Uterus (tissue), 4 donors: ENCODE results near the gene SYNE1. TPM values are rescaled to one million over a fixed set of nuclear protein-coding genes. Genes with fewer than 3 reads are reported as not detected.

Experiments
- DNase-seq, 2 donors: peaks; one replicate each; pipeline ENCODE4 v3.0.0-alpha.2; 2019 to 2020
- H3K27ac ChIP-seq, 2 donors: fragments of 200-600 bp; sonication (generic); 1 replicate in 1 of 2; 2 replicates in 1 of 2; pipeline ENCODE4 v1.5.1; 2016 to 2018
- H3K27me3 ChIP-seq, 2 donors: fragments of 200-600 bp; sonication (generic); one replicate each; pipeline ENCODE4 v1.5.1; 2018 to 2019; ENCODE audit warnings: control low read depth in 1 of 2
- H3K36me3 ChIP-seq, 2 donors: fragments of 200-600 bp; sonication (generic); one replicate each; pipeline ENCODE4 v1.5.1; 2019; ENCODE audit warnings: control low read depth in 1 of 2
- H3K4me1 ChIP-seq, 2 donors: fragments of 200-600 bp; sonication (generic); one replicate each; pipeline ENCODE4 v1.5.1; 2018 to 2019; ENCODE audit warnings: control low read depth in 1 of 2
- H3K4me3 ChIP-seq, 2 donors: fragments of 200-600 bp; sonication (generic); 1 replicate in 1 of 2; 2 replicates in 1 of 2; pipeline ENCODE4 v1.5.1; 2018 to 2019; ENCODE audit warnings: mild to moderate bottlenecking in 1 of 2
- H3K9me3 ChIP-seq, 2 donors: fragments of 200-600 bp; sonication (generic); one replicate each; pipeline ENCODE4 v1.5.1; 2019; ENCODE audit warnings: control low read depth in 1 of 2
- CTCF ChIP-seq, 4 experiments: fragments of 200-600 bp in 2 of 4; fragments of 450-650 bp in 2 of 4; sonication (generic) in 2 of 4; IDR thresholded peaks; one replicate each; pipeline ENCODE4 v1.5.1; 2016 to 2019; ENCODE audit warnings: antibody characterized with exemption in 4 of 4, mild to moderate bottlenecking in 2 of 4, moderate library complexity in 1 of 4
- POLR2A ChIP-seq, 2 donors: fragments of 450-650 bp; IDR thresholded peaks; one replicate each; pipeline ENCODE4 v1.6.1; 2016; ENCODE audit warnings: antibody characterized with exemption in 2 of 2, mild to moderate bottlenecking in 1 of 2, moderate library complexity in 1 of 2
- intact Hi-C: fragments of 100-400 bp; cut with DNase I; formaldehyde crosslinking; loops from one replicate; pipeline ENCODE4 v1.15.1; 2023; ENCODE audit warnings: low total_unique reads
- total RNA-seq, 4 donors: library from RNA; depleted of rRNA in 3 of 4; stranded (reverse); fragments of >200 nt in 3 of 4; gene quantifications; one replicate each; pipeline versions ENCODE4 v1.1.0 to v1.2.4, GENCODE V29; 2014 to 2023
- donor health status: DM: yes; HTN: yes; CAD: no.

Gene SYNE1
- total RNA-seq, 4 donors from 2014 or later, result 134 to 339 (median 181) TPM

GRCh38 chr6:152188011-152188410 lies 449.2 kb downstream of the SYNE1 start:
- H3K27me3 ChIP-seq, result no peaks in the 10 kb centered on the region
- no peaks in the 10 kb centered on the region for H3K4me1 ChIP-seq
- no peak for DNase-seq
- intact Hi-C loops, result no loop called here
- TF ChIP-seq POLR2A (IDR thresholded peaks at IDR 0.05), result no peak
- TF ChIP-seq CTCF (IDR thresholded peaks at IDR 0.05), result no peak
- H3K27ac ChIP-seq, result no peak overlapping the region
- H3K4me3 ChIP-seq, result no peak overlapping the region
- no peaks in the 10 kb centered on the region for H3K9me3 ChIP-seq
- H3K36me3 ChIP-seq, result no peaks in the 10 kb centered on the region

- intact Hi-C loops, result no loop called here
- Histone ChIP-seq H3K4me3 (no peak overlapping the region), H3K36me3 (no peaks in the 10 kb centered on the region), H3K27me3 (no peaks in the 10 kb centered on the region), H3K9me3 (no peaks in the 10 kb centered on the region), H3K4me1 (no peaks in the 10 kb centered on the region), H3K27ac (no peak overlapping the region)
- no peak for DNase-seq
- no peak for TF ChIP-seq CTCF (IDR thresholded peaks at IDR 0.05)
- TF ChIP-seq POLR2A (IDR thresholded peaks at IDR 0.05), result no peak
Observed at GRCh38 chr6:152186840-152187239, 450.3 kb downstream of the SYNE1 start.

DNA sequence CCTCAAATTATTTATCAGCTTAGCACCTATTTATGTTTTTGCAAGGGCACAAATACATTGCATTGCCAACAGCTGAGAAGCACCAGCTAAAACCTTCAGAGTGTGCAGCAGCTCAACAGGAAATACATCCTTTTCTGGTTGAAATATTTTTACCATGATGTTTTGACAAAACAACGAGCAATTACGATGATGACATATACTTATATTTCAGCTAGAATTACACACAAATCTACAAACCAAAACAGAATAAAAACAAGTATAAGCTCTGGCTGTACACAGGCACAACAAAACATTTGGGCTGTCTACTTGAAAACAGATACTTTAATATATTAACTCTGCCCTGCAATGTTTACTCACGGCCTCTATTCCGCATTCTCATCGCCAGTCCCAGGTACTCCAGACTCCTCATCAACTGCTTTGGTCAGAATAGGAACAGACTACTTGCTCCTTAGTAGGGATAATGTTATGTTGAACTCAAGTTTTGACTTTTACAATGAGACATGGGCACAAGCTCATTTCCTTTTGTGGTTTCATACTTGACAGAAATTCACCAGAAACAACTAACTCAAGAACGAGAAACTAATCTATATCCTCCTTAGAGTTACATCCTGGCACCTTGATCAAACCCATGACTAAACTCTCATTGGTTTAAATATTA lies 452.1 kb downstream of the SYNE1 start:
- intact Hi-C loops, result no loop called here
- no peaks in the 10 kb centered on the region for H3K9me3 ChIP-seq
- H3K4me1 ChIP-seq, result no peaks in the 10 kb centered on the region
- peak overlapping the region; percentile 17 to 52 for H3K27ac ChIP-seq
- no peak overlapping the region for H3K4me3 ChIP-seq
- H3K27me3 ChIP-seq, result no peaks in the 10 kb centered on the region
- H3K36me3 ChIP-seq, result no peaks in the 10 kb centered on the region
- DNase-seq, result no peak
- TF ChIP-seq POLR2A (IDR thresholded peaks at IDR 0.05) (no peak), CTCF (IDR thresholded peaks at IDR 0.05) (no peak)

DNA sequence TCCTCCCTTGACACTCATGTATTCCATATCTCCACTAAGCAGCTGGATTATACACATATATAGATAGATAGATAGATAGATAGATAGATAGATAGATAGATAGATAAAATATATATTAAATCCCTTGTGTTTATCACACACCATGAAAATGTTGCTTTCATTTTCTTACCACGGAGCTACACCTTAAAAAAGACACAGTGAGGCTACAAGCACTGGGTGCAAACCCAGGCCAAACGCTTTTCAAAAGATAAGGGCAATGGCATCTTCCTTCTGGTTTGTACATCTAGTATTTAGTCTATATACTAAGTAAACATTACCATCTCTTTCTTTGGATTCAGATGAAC lies 452.6 kb downstream of the SYNE1 start:
- Histone ChIP-seq H3K27me3 (no peaks in the 10 kb centered on the region), H3K27ac (peak overlapping the region; percentile 17 to 52), H3K36me3 (no peaks in the 10 kb centered on the region), H3K4me1 (no peaks in the 10 kb centered on the region), H3K4me3 (no peak overlapping the region), H3K9me3 (no peaks in the 10 kb centered on the region)
- no peak for DNase-seq
- intact Hi-C loops, result no loop called here
- TF ChIP-seq POLR2A (IDR thresholded peaks at IDR 0.05) (no peak), CTCF (IDR thresholded peaks at IDR 0.05) (no peak)

DNA sequence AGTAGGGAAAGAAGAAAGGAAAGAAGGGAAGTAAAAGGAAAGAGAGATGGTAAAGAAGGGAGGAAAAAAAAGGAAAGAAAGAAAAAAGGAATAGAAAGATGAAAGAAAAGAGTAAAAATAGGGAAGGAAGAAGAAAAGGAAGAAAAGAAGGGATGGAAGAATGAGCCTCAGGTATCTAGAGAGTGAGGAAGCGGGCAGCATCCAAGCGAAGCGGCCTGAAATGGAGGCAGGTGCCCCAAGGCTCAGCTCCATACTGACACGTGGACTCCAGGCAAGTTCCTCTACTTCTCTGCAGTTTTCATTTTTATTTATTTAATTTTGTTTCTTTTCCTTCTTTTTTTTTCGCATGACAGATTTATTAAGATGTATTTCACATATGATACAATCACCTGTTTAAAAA lies 456.6 kb downstream of the SYNE1 start:
- Histone ChIP-seq H3K27ac (no peak overlapping the region), H3K27me3 (no peaks in the 10 kb centered on the region), H3K9me3 (no peaks in the 10 kb centered on the region), H3K4me1 (no peaks in the 10 kb centered on the region), H3K4me3 (no peak overlapping the region), H3K36me3 (no peaks in the 10 kb centered on the region)
- no peak for DNase-seq
- intact Hi-C loops, result no loop called here
- TF ChIP-seq CTCF (IDR thresholded peaks at IDR 0.05), result no peak
- no peak for TF ChIP-seq POLR2A (IDR thresholded peaks at IDR 0.05)
